ACC112 (cell line): ENCODE data around the gene PRAME.
"Not testable (repeated sequence)": the region's sequence is repeated elsewhere in the genome, so short reads cannot be mapped to it uniquely, and the experiment has no call there.

ENCODE experiments used
- H2AFZ ChIP-seq: fragments of 200-600 bp; sonication (generic); one replicate; pipeline ENCODE4 v1.6.0; 2017; ENCODE audit warnings: antibody characterized with exemption, low read length; ENCODE audit not compliant: unreplicated experiment
- H3K27ac ChIP-seq: fragments of 200-600 bp; sonication (generic); 2 replicates; pipeline ENCODE4 v1.5.1; 2014; ENCODE audit warnings: low read depth, mild to moderate bottlenecking, antibody characterized with exemption, low read length, moderate library complexity
- H3K27me3 ChIP-seq: fragments of 200-600 bp; sonication (generic); 2 replicates; pipeline ENCODE4 v1.6.1; 2014; ENCODE audit warnings: mild to moderate bottlenecking, antibody characterized with exemption, low read length, moderate library complexity, mixed read lengths; ENCODE audit not compliant: insufficient read depth
- H3K36me3 ChIP-seq: fragments of 200-600 bp; sonication (generic); 2 replicates; pipeline ENCODE4 v1.6.1; 2016; ENCODE audit warnings: mild to moderate bottlenecking, antibody characterized with exemption, low read length, moderate library complexity, mixed read lengths; ENCODE audit not compliant: insufficient read depth
- H3K4me1 ChIP-seq: fragments of 200-600 bp; sonication (generic); one replicate; pipeline ENCODE4 v1.6.1; 2016; ENCODE audit warnings: low read length, mixed read lengths; ENCODE audit not compliant: insufficient read depth, unreplicated experiment, control insufficient read depth
- H3K4me3 ChIP-seq: fragments of 200-600 bp; sonication (generic); 2 replicates; pipeline ENCODE4 v1.5.1; 2014; ENCODE audit warnings: mild to moderate bottlenecking, low read depth, low read length
- H3K79me2 ChIP-seq: fragments of 200-600 bp; sonication (generic); one replicate; pipeline ENCODE4 v1.6.0; 2016; ENCODE audit warnings: low read length; ENCODE audit not compliant: control insufficient read depth, unreplicated experiment, insufficient read depth

The PRAME gene

DNA sequence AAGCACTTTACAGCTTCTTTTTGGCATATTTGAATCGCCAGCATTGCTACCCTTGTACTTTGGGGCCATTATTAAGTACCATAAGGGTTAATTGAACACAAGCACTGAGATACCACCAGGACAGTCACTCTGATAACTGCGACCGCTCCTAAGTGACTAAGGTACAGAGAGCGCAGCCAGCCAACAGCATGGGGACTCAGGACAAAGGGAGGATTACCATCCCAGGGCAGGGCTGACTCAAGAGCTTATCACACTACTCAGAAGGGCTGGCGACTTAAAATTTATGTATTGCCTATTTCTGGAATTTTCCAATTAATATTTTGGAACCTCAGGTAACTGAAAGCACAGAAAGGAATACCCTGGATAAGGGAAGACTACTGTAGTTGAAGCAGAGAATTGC, 39.5 kb downstream of the PRAME start:
- Histone ChIP-seq H3K27me3 (peaks cover 10% of the 10 kb centered on the region; the same call in 1 of the 2 replicates), H3K79me2 (no peaks in the 10 kb centered on the region), H3K4me3 (peak overlapping the region; percentile 61), H3K4me1 (no peaks in the 10 kb centered on the region), H3K36me3 (no peaks in the 10 kb centered on the region), H3K27ac (no peak overlapping the region), H2AFZ (no peak overlapping the region)

DNA sequence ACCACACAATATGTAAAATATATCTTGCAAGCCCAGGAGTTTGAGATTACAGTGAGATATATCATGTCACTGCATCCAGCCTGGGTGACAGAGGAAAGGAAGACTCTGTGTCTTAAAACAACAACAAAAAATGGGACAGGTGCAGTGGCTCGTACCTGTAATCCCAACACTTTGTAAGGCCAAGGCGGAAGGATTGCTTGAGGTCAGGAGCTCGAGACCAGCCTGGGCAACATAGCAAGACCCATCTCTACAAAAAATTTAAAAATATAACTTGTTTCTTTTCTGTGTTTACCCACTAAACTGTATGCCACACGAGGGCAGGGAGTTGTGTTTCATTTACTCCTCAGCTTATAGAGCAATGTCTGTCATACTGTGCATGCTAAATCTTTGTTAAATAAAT, 42.1 kb downstream of the PRAME start:
- Histone ChIP-seq H3K4me3 (no peak overlapping the region), H3K36me3 (no peaks in the 10 kb centered on the region), H2AFZ (no peak overlapping the region), H3K4me1 (no peaks in the 10 kb centered on the region), H3K27me3 (peaks cover 29% of the 10 kb centered on the region), H3K27ac (no peak overlapping the region), H3K79me2 (no peaks in the 10 kb centered on the region)

DNA sequence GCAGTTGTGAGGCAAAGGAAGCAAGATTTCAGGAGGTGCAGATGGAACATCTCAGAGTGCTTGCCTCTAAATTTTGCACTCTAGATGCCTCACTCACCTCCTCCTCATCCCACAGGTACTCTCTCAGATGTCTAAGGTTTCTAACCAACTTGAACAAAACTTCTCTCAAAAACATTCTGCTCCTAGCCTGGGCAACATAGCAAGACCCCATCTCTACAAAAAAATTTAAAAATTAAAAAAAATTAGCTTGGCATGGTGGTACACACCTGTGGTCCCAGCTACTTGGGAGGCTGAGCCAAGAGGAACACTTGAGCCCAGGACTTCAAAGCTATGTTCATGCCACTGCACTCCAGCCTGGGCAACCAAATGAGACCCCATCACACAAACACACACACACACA, 43.2 kb downstream of the PRAME start:
- no peak overlapping the region for H2AFZ ChIP-seq
- H3K36me3 ChIP-seq: no peaks in the 10 kb centered on the region
- no peak overlapping the region for H3K4me3 ChIP-seq
- peaks cover 31% of the 10 kb centered on the region for H3K27me3 ChIP-seq
- H3K27ac ChIP-seq: no peak overlapping the region
- H3K79me2 ChIP-seq: no peaks in the 10 kb centered on the region
- H3K4me1 ChIP-seq: no peaks in the 10 kb centered on the region

DNA sequence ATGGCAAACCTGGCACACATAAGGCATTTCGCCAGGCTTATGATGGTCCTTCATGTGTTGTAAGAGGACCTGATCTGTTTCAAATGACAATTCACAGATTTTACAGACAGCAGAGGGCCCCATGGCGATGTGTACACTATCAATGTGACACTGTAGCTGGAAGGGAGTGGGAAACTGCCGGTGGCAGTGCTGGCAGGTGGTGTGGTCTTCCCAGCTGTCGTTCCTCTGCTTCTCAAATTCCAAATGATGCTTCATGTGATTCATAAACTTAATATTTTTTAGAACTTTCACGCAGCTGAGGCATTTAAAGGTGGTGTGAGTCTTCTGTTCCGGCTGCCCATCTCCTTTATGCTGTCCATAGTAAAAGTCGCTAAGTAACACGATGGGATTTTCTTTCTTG, 44.6 kb downstream of the PRAME start:
- not testable (repeated sequence) for H3K27ac ChIP-seq, H3K4me3 ChIP-seq, H3K79me2 ChIP-seq, H3K36me3 ChIP-seq, H2AFZ ChIP-seq, H3K4me1 ChIP-seq
- H3K27me3 ChIP-seq: peaks cover 31% of the 10 kb centered on the region

DNA sequence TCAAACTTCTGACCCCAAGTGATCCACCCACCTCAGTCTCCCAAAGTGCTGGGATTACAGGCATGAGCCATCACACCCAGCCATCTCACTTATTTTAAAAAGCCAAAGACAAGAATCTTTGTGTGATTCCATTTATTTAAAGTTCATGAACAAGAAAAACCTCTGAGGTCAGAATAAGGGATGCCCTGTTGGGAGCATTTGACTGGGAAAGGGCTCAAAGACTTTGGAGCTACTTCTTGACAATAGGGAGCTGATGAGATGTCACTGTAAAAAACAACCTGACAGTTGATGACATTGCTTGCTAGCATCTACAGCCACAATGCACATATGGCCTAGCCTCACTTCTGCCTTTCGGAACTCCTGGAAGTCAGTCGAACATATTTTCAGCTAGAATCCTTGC, 45.4 kb downstream of the PRAME start:
- Histone ChIP-seq H2AFZ (no peak overlapping the region), H3K27ac (no peak overlapping the region), H3K36me3 (no peaks in the 10 kb centered on the region), H3K27me3 (peaks cover 31% of the 10 kb centered on the region), H3K79me2 (no peaks in the 10 kb centered on the region), H3K4me1 (no peaks in the 10 kb centered on the region), H3K4me3 (no peak overlapping the region)

DNA sequence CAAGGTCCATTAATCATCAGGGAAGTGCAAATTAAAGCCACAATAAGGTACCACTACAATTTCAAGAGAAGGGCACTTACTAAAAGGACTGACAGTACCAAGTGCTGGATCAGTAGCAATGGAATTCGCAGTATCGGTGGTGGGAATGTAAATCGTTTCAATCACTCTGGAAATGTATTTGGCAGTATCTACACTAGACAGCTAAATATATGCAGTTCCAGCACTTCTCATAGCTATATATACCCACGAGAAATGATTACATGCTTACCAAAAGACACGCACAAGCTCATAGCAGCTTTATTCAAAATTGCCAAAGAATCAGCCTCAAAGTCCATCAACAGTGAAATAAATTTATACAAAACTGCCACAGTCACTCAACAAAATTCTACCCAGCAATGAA, 46.1 kb downstream of the PRAME start:
- peaks cover 31% of the 10 kb centered on the region for H3K27me3 ChIP-seq
- no peaks in the 10 kb centered on the region for H3K36me3 ChIP-seq
- H3K79me2 ChIP-seq: no peaks in the 10 kb centered on the region
- H3K4me1 ChIP-seq: no peaks in the 10 kb centered on the region
- H2AFZ ChIP-seq: no peak overlapping the region
- H3K4me3 ChIP-seq: no peak overlapping the region
- no peak overlapping the region for H3K27ac ChIP-seq

DNA sequence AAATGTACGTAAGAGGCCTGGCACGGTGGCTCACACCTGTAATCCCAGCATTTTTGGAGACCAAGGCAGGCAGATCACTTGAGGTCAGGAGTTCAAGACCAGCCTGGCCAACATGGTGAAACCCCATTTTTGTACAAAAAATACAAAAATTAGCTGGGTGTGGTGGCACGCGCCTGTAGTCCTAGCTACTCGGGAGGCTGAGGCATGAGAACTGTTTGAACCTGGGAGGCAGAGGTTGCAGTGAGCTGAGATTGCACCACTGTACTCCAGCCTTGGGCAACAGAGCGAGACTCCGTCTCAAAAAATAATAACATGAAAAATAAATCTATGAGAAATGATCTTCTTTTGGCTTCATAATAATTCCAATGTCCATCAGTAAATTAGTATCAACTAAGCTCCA, 48.2 kb downstream of the PRAME start:
- peaks cover 31% of the 10 kb centered on the region for H3K27me3 ChIP-seq

DNA sequence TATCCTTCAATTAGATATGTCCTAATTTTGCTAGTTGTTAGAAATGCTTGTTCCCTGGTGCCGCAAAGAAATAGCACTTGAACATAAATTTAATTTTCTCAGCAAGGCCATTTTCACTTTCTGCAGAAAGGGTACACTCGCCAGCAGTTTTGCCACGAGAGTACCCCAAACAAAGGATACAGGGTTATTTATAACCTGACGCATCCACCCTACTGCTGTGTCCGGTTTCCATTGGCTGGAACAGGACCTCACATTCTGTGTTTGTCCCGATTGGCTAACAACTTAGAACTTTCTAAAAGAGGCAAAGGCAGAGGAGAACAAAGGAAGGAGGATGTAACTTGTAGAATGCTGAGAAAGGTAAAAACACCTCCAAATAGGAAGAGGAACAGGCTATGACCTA, 49.2 kb downstream of the PRAME start:
- H3K27me3 ChIP-seq: peaks cover 22% of the 10 kb centered on the region
- not testable (repeated sequence) for H3K27ac ChIP-seq, H3K4me3 ChIP-seq, H3K36me3 ChIP-seq, H3K4me1 ChIP-seq, H2AFZ ChIP-seq, H3K79me2 ChIP-seq

More for the DNA sequence above, 48.2 kb downstream of the PRAME start:
- H3K27ac ChIP-seq, H3K79me2 ChIP-seq, H3K36me3 ChIP-seq, H2AFZ ChIP-seq, H3K4me3 ChIP-seq, H3K4me1 ChIP-seq: not testable (repeated sequence)

DNA sequence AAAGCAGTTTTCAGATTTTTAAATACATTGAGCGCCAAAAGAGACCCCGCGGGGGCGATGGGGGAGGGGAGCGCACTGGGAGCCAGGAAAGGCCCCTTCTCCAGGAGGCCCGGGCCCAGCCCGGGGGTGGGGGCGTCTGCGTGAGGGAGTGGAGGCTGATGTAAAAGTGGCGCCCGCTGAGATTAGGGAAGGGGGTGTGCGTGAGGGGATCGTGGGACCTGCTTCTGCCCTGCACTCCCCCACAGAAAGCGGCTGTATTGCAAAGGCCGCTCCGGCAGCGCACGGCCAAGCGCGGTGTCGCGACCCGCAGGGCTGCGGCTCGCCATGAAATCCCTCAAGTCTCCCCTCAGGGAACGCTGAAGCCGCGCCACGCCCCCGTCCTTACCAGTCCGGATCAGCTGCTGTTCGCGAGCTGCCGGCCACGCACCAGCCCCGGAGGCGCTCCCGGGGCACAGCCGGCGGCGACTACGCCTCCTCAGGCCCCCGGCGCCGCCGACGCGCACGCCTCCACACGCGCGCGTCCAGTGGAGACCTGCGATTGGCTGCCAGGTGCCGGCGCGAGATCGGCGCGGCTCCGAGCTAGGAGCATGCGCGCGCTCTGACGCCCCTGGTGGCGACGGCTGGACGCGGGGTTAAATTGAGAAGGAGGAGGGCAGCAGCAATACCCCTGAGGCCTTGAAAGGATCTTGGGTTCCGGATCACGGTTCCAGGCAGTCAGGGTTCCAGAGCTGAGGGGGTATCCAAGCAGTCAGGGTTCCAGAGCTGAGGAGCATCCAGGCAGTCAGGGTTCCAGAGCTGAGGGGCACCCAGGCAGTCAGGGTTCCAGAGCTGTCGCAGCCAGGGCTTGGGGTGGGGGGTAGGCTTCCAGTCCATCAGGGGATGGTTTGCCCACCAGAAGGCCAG, 50.5 kb downstream of the PRAME start, which contains the start of gene ZNF280B:
Gene ZNF280B (minus strand): TSS at position 469 of the 903 bp plus-strand sequence. CDS start 19,344 bp downstream, outside the sequence.
- Histone ChIP-seq H3K27ac (no peak within 1 kb of the TSS), H3K4me3 (peak within 1 kb of the TSS; percentile 90), H2AFZ (peak within 1 kb of the TSS; percentile 60), H3K79me2 (no peaks in the 10 kb centered on the region), H3K36me3 (no peaks in the 10 kb centered on the region), H3K27me3 (peaks cover 10% of the 10 kb centered on the region), H3K4me1 (peaks cover 3% of the 10 kb centered on the region)

DNA sequence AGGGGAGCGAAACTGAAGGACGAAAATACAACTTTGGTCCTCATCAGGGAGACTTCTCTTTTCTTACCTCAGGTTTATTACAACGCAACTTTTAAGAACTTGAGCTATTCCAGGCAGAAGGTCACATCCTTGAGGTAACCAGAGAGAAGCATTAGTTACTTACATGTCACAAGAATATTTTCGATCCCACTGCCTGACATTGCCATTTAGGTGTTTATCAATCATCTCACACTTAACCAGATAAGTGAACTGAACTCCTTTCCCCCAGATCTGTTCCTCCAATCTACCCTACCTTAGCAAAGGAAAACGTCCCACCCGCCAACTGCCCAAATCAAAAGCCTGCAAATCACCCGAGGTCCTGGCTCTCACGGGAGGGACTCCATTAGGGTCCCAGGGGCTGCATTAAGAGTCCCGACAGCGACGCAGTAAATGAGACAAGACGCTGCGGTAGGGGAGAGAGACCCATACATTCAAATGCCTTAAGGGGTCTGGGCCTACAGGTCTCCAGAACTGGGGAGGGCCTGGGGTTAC, 51.3 kb downstream of the PRAME start:
- Histone ChIP-seq H3K27ac (no peak overlapping the region), H3K79me2 (no peaks in the 10 kb centered on the region), H3K36me3 (no peaks in the 10 kb centered on the region), H3K27me3 (peaks cover 10% of the 10 kb centered on the region), H3K4me1 (peaks cover 3% of the 10 kb centered on the region), H3K4me3 (peak overlapping the region; percentile 90), H2AFZ (no peak overlapping the region)

DNA sequence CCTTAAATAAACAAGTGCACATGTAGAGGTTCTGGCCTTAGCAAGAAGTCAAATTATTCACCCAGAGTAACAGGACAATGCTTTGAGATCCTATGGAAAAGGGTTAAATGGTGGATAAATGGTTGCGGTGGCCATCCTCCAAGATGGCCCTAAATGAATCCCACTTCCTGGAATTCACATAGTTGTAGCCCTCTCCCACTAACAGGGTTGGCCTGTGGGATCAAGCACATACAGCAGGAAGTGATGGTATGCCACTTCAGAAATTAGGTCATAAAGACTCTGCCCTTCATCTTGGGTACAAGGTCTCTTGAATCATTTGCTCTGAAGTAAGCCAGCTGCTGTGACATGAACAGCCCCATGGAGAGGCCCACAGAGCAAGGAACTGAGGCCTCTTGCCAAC, 52.3 kb downstream of the PRAME start:
- no peak overlapping the region for H3K27ac ChIP-seq
- H3K79me2 ChIP-seq: no peaks in the 10 kb centered on the region
- no peaks in the 10 kb centered on the region for H3K36me3 ChIP-seq
- no peak overlapping the region for H2AFZ ChIP-seq
- peaks cover 3% of the 10 kb centered on the region for H3K4me1 ChIP-seq
- no peaks in the 10 kb centered on the region for H3K27me3 ChIP-seq
- H3K4me3 ChIP-seq: no peak overlapping the region
